Suppressor macrophage (primary cell): ENCODE data around the gene RALY.

ENCODE experiments used
- DNase-seq, 4 experiments: peaks; one replicate each; pipeline ENCODE4 v3.0.0-alpha.2; 2020 to 2022

Gene RALY

GRCh38 chr20:34049897-34050695, 56.4 kb downstream of the RALY start:
- DNase-seq: no peak

GRCh38 chr20:34052414-34052813, 58.7 kb downstream of the RALY start:
- no peak for DNase-seq

- no peak for DNase-seq
Measured at GRCh38 chr20:34055290-34055689, 61.6 kb downstream of the RALY start.

GRCh38 chr20:34058831-34059230, 65.1 kb downstream of the RALY start:
- no peak for DNase-seq

- no peak for DNase-seq
Measured at GRCh38 chr20:34060970-34061369, 67.3 kb downstream of the RALY start.

GRCh38 chr20:34061695-34062094, 68.0 kb downstream of the RALY start:
- no peak for DNase-seq

GRCh38 chr20:34062570-34063482, 69.1 kb downstream of the RALY start:
- DNase-seq: peak in 1 of 4 experiments; percentile 18

GRCh38 chr20:34064286-34064685, 70.6 kb downstream of the RALY start:
- no peak for DNase-seq

GRCh38 chr20:34065260-34065659, 71.5 kb downstream of the RALY start:
- no peak for DNase-seq

- DNase-seq: no peak
Measured at GRCh38 chr20:34066476-34067090, 72.9 kb downstream of the RALY start.

- DNase-seq: no peak
Measured at GRCh38 chr20:34068001-34068400, 74.3 kb downstream of the RALY start.

- DNase-seq: peak; percentile 79 to 83 (median 80)
Measured at GRCh38 chr20:34069341-34070078, 75.8 kb downstream of the RALY start.

- no peak for DNase-seq
Measured at GRCh38 chr20:34070079-34070439, 76.3 kb downstream of the RALY start.

GRCh38 chr20:34070859-34071258, 77.1 kb downstream of the RALY start:
- peak; percentile 24 to 62 (median 36) for DNase-seq

- DNase-seq: no peak
Measured at GRCh38 chr20:34072076-34072475, 78.4 kb downstream of the RALY start.

- DNase-seq: no peak
Measured at GRCh38 chr20:34072778-34073177, 79.1 kb downstream of the RALY start.

GRCh38 chr20:34074101-34074760, 80.5 kb downstream of the RALY start:
- no peak for DNase-seq

GRCh38 chr20:34075647-34076046, 81.9 kb downstream of the RALY start:
- no peak for DNase-seq

- no peak for DNase-seq
Measured at GRCh38 chr20:34076952-34077351, 83.2 kb downstream of the RALY start.

GRCh38 chr20:34078540-34078939, 84.8 kb downstream of the RALY start:
- no peak for DNase-seq

- no peak for DNase-seq
Measured at GRCh38 chr20:34079818-34080217, 86.1 kb downstream of the RALY start.
